DND-41 (cell line): ENCODE measurements around the gene GPHA2.

Experiments used
- EZH2 ChIP-seq: IDR thresholded peaks from 3 replicates; pipeline ENCODE4 v1.6.1; 2012; ENCODE audit warnings: borderline replicate concordance, low read depth, mild to moderate bottlenecking, moderate library complexity, low read length, inconsistent platforms; ENCODE audit not compliant: severe bottlenecking
- TF ChIP-seq, protein P1 (sequence below): IDR thresholded peaks from 2 replicates; pipeline ENCODE4 v1.5.1; 2012; ENCODE audit warnings: borderline replicate concordance, low read length, moderate library complexity, mild to moderate bottlenecking; ENCODE audit not compliant: poor library complexity, severe bottlenecking; ENCODE audit errors: extremely low read depth

- TF ChIP-seq, protein P1, sequence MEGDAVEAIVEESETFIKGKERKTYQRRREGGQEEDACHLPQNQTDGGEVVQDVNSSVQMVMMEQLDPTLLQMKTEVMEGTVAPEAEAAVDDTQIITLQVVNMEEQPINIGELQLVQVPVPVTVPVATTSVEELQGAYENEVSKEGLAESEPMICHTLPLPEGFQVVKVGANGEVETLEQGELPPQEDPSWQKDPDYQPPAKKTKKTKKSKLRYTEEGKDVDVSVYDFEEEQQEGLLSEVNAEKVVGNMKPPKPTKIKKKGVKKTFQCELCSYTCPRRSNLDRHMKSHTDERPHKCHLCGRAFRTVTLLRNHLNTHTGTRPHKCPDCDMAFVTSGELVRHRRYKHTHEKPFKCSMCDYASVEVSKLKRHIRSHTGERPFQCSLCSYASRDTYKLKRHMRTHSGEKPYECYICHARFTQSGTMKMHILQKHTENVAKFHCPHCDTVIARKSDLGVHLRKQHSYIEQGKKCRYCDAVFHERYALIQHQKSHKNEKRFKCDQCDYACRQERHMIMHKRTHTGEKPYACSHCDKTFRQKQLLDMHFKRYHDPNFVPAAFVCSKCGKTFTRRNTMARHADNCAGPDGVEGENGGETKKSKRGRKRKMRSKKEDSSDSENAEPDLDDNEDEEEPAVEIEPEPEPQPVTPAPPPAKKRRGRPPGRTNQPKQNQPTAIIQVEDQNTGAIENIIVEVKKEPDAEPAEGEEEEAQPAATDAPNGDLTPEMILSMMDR = no peak
- no peak for TF ChIP-seq EZH2
These were observed 25.1 kb downstream of the GPHA2 start for GRCh38 chr11:64910451-64911093.
